NCI-H1048 (cell line): ENCODE results near the gene LRTM2.

ENCODE experiments used
- DNase-seq: peaks from one replicate; lab custom pipeline; 2025; lab: John Stamatoyannopoulos, UW

LRTM2 gene

DNA sequence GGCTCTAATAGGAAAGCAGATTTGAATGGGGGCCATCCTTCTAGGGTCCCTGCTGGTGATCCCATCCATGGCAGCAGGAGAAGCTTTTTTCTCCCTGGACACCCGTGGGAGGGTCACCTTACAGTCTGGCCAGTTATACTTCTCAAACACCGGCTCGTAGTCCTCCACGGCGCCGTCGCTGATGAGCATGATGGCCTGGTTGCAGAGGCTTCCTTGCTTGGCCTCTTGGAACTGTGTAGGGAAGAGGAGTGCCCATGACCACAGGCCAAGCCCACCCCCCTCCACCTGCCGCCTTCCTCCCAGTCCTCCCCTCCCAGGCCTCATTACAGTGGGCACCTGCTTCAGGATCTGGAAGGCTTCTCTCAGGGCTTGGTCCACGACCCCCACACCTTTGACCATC lies 64.3 kb downstream of the LRTM2 start:
- no peak for DNase-seq

DNA sequence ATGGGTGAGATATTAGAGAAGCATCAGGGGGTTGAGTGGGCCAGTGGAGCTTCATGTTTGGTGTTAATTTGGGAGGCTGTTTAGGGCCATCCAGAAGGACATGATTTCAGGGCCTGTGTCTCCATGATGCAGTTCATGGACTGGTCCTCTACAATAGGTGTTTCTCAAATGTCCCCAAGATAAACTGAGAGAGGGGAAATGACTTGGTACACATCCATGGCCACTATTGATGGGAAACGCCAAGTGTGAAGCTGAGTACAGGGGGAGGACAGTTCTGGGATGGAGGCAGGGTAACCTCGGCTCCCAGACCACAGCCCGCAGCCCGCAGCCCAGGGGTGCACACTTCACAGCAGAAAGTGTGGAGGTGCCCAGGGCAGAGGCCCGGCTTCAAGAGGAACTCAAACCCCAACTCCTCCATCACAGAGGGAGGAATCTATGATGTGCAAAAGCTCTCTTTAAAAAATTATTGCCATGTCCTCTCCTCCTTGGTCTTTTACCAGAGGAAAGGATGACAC lies 64.8 kb downstream of the LRTM2 start:
- DNase-seq: no peak

DNA sequence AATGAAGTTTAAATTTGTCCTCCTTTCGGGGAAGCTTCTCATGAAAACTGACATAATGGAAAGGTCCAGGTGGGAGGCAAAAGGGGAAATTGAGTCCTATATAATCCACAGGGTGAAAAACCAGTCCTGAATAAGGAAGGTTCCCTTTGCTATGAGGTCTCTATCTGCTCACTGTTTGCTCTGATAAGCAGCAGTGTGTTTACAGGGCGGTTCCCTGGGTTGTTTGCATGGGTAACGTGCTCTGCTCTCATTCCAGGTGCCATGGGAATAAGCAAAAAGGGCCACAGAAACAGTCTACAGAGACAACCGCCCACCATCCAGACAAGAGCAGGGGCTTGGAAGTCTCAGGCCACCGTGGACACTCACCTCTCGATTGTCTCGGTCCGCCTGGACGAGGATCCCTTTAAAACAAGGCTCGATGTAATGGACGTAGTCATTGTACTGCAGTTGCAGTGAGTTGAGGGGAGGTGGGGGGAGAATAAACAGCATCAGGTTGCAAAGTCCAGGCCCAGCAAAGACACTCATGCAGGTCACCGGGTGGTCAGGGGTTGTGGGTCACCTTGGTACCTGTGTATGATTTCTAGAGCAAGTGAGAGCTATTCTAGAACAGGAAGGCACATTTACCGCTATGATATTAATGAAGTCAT lies 65.4 kb downstream of the LRTM2 start:
- no peak for DNase-seq
